Stimulated activated CD8-positive, alpha-beta memory T cell treated with anti-CD3 and anti-CD28 coated beads, Interleukin-7, amount 100 ng/mL, for 48 hours (primary cell): ENCODE data around the gene DHX34.
"Not testable (repeated sequence)": the region's sequence is repeated elsewhere in the genome, so short reads cannot be mapped to it uniquely, and the experiment has no call there.

Source experiments
- DNase-seq, 2 donors: peaks; one replicate each; pipeline ENCODE4 v3.0.0-alpha.2; 2020; ENCODE audit warnings: low read depth in 1 of 2; ENCODE audit errors: extremely low read depth in 1 of 2

DHX34 gene

GRCh38 chr19:47386582-47386981 lies 37.5 kb downstream of the DHX34 start:
- DNase-seq, result not testable (repeated sequence)

- DNase-seq, result not testable (repeated sequence)
These were observed 38.5 kb downstream of the DHX34 start for GRCh38 chr19:47387623-47388022.

- not testable (repeated sequence) for DNase-seq
These were observed 39.6 kb downstream of the DHX34 start for GRCh38 chr19:47388721-47389120.

GRCh38 chr19:47389150-47389556 lies 40.0 kb downstream of the DHX34 start:
- no peak for DNase-seq

- no peak for DNase-seq
These were observed 41.7 kb downstream of the DHX34 start for GRCh38 chr19:47390533-47391488.

GRCh38 chr19:47391510-47392223 lies 42.6 kb downstream of the DHX34 start:
- peak; percentile 50 to 62 for DNase-seq

- DNase-seq, result no peak
These were observed 49.8 kb downstream of the DHX34 start for GRCh38 chr19:47398707-47399597.

GRCh38 chr19:47402504-47402903 lies 53.4 kb downstream of the DHX34 start:
- no peak for DNase-seq

GRCh38 chr19:47404334-47405196 lies 55.5 kb downstream of the DHX34 start:
- DNase-seq, result no peak

- no peak for DNase-seq
These were observed 56.1 kb downstream of the DHX34 start for GRCh38 chr19:47405197-47405550.

- no peak for DNase-seq
These were observed 56.8 kb downstream of the DHX34 start for GRCh38 chr19:47405854-47406417.

GRCh38 chr19:47406711-47407416 lies 57.7 kb downstream of the DHX34 start:
- no peak for DNase-seq

GRCh38 chr19:47407417-47407774 lies 58.3 kb downstream of the DHX34 start:
- DNase-seq, result no peak

GRCh38 chr19:47408156-47408938 lies 59.2 kb downstream of the DHX34 start:
- DNase-seq, result no peak

- no peak for DNase-seq
These were observed 62.0 kb downstream of the DHX34 start for GRCh38 chr19:47411101-47411500.

GRCh38 chr19:47411696-47412095 lies 62.6 kb downstream of the DHX34 start:
- DNase-seq, result not testable (repeated sequence)

- no peak for DNase-seq
These were observed 64.8 kb downstream of the DHX34 start for GRCh38 chr19:47413941-47414340.

GRCh38 chr19:47414469-47414868 lies 65.4 kb downstream of the DHX34 start:
- DNase-seq, result no peak
